Tibial nerve (tissue), 3 donors: ENCODE measurements around the gene PACSIN1.

Source experiments
- CTCF ChIP-seq, 5 experiments: fragments of 200-600 bp in 3 of 5; fragments of 450-650 bp in 2 of 5; sonication (generic) in 3 of 5; IDR thresholded peaks; one replicate each; pipeline ENCODE4 v1.5.1; 2016 to 2019; ENCODE audit warnings: antibody characterized with exemption in 5 of 5, mild to moderate bottlenecking in 3 of 5, moderate library complexity in 2 of 5
- POLR2A ChIP-seq, 2 donors: fragments of 450-650 bp; IDR thresholded peaks; one replicate each; pipeline ENCODE4 v1.6.1; 2017; ENCODE audit warnings: antibody characterized with exemption in 2 of 2, mild to moderate bottlenecking in 2 of 2, moderate library complexity in 2 of 2

- TF ChIP-seq CTCF (IDR thresholded peaks at IDR 0.05), result no peak
- TF ChIP-seq POLR2A (IDR thresholded peaks at IDR 0.05), result no peak
Observed at GRCh38 chr6:34457742-34458735, 7.8 kb upstream of the PACSIN1 start.
